ENCODE results near the gene RBM15B.

DNA sequence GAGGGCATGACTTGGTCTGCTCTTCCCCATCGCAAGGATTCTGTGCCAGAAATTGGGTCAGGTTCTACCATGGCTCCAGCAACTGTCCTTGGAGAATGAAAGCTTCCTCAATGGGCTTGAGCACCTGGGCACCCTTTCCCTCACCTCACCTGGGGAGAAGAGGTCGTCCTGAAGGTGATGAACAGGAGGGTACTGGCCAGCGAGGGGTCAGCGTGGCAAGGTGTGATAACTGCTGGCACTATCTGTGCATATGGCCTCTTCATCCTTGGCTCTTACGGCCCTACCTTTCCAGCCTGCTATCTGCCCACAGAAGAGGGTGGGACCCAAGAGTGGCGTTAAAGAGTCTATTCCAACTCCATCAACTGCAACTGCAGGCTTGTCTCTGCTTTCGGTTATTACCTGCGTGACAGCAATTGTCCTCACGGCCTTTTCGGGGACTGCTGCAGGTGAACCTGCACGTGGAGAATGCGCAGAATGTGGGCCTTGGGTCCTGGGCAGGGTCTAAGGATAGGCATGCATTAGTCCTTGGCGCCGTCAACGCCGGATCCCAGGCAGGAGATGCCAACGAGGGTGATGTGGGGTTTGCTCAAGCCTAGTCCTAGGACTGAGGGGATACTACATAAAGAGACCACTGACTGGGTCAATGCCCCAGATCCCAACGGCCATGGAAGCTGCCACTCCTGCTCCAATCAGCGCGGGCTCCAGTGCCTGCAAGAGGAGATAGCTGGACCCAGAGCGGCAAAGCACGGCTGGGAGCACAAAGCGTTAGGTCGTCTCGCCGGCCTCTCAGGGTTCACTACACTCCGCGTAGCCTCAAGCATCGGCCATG lies 625 bp upstream of the RBM15B start:
- no peak for TF ChIP-seq POLR2A (IDR thresholded peaks at IDR 0.05)
- TF ChIP-seq, protein P1, sequence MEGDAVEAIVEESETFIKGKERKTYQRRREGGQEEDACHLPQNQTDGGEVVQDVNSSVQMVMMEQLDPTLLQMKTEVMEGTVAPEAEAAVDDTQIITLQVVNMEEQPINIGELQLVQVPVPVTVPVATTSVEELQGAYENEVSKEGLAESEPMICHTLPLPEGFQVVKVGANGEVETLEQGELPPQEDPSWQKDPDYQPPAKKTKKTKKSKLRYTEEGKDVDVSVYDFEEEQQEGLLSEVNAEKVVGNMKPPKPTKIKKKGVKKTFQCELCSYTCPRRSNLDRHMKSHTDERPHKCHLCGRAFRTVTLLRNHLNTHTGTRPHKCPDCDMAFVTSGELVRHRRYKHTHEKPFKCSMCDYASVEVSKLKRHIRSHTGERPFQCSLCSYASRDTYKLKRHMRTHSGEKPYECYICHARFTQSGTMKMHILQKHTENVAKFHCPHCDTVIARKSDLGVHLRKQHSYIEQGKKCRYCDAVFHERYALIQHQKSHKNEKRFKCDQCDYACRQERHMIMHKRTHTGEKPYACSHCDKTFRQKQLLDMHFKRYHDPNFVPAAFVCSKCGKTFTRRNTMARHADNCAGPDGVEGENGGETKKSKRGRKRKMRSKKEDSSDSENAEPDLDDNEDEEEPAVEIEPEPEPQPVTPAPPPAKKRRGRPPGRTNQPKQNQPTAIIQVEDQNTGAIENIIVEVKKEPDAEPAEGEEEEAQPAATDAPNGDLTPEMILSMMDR (IDR thresholded peaks at IDR 0.05) = peak in 1 of 7 experiments; percentile 92

All from body of pancreas (tissue), 4 donors.